Epidermal melanocyte (primary cell): Measurements from ENCODE around the gene SOCS7.

Experiments
- DNase-seq: peaks from one replicate; pipeline ENCODE4 v3.0.0; 2011; ENCODE audit warnings: low spot score; ENCODE audit not compliant: insufficient read length

SOCS7 gene

DNA sequence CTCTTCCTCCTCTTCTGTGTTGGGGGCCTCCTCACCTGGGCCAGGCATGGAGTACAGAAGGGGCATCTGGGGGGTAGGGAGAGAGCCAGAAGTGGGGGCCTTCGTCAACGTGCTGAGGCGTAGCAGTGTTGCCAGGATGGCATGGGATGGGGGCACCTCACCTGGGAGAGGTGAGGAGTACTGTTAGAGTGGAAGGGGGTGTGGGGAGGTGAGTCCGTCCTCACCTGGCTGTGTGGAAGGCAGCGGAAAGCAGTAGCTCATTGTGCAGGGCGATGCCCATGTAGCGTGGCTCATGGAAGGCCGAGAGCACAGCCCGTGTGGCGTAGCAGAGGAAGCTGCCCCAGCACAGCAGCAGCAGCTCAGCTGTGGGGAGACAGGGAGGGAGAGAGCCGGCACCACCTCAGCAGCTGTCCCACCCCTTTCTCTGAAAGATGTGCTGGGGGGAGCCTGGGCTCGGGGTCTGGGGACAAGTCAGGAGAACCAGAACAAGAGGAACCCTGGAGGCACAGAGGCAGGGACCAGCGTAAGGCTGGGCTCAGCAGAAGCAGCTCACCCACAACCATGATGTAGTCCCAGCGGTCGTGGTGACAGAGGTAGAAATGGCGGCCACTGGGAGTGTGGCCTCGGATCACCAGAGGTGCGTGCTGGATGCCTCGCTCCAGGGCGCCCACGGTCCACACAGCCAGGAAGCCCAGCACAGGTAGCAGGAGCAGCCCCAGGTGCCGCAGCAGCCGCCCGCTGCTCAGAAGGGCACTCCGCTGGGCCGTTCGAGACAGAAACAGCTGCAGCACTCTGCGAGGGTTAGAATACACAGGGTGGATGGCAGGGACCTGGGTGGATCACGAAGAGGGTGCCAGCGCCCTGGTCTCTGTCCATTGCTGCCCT, 16.9 kb upstream of the SOCS7 start:
- DNase-seq = no peak

DNA sequence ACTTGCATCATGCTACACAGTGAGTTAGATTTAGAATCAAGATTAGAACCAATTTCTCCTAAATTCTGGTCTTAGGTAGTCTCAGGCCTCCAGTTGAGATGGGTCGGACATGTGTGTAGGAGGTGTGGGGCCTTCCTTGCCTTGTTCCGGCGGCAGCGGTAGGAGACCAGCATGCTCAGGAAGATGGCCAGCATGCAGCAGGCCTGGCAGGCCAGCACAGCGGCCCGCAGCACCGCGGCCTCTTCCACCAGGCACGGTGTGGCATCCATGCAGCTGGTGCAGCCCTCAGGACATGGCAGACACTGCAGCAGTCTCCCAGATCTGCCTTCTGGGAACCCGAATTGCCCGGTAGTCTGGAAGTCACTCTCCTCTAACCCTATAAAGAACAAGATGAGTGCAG, 14.8 kb upstream of the SOCS7 start:
- DNase-seq = no peak

DNA sequence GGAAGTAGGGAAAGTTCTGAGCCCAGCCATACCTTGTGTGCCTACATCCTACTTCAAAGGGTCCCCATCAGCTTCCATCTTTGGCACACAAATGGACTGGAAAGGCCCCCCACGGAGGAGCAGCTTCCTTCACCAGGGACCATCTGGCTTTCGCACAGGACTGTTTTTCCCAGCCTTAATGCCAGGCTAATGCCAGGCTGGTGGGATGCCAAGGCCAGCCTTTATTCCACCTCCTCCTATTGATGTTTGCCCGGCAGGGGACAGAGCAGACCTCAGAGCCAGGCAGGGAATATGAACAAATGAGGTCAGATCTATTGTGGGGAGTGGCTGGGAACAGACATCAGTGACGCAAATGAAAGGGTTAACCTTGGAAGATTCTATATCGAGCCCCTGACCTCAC, 13.6 kb upstream of the SOCS7 start:
- no peak for DNase-seq

DNA sequence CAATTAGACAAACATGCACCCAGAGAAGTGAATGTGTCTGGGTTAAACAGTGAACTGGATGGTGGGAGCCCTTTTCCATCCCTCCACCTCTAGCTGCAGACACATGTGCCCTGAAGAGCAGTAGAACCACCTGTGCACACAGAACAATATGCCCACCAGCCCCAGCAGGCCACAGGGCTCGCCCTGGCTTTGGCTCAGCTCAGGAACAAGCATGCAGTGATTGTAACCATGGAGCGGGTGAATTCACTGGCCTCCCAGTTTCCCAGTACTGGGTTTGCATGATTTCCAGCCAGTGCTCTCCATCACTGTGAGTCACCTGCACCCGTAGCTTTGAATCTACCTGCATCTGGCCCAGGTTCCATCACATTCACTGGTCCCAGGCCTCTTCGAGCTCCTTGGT, 13.1 kb upstream of the SOCS7 start:
- DNase-seq = no peak

DNA sequence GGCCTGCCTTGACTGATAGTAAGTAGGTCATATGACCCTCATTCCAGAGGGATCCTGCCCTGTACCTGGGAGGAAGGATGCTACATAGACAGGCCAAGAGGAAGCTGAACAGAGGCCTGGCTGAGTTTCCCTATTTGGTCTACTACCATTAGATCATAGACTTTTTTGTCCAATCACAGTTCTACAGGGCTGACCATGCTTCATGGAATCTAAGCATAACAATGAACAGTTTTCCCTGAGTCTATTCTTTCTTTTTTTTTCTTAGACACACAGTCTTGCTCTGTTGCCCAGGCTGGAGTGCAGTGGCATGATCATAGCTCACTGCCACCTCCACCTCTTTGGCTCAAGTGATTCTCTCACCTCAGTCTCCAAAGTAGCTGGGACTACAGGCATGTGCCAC, 11.8 kb upstream of the SOCS7 start:
- DNase-seq = no peak

DNA sequence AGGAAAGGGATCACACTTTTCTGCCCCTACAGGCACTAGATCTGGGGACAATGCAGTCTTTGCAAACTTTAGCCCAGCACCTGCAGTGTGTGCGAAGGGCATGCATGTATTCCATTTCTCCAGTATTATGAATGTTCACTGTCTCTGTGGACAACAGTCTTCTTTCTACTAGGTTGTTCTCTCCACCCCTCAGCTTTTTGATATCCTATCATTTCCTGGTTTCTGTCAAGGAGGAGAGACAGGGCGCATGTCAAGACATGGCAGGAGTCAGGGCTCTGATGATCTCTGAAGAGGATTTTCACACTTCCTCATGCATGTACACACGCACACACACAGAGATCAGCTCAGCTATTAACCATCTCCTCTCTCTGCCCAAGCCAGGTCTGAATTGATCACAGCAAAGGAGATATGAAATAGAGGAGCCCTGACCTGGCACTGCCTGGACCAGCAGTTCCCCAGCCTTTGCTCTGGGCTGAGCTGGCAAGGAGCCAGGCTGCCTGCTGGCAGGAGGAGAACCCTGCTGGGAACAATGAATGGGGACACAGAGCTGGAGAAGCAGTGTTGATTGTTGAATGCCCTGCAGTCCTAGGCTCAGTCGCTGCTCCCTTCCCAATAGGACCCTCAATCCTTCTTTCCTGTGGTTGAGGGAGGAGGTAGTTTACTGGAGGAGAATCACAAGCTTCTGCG, 10.5 kb upstream of the SOCS7 start:
- no peak for DNase-seq

DNA sequence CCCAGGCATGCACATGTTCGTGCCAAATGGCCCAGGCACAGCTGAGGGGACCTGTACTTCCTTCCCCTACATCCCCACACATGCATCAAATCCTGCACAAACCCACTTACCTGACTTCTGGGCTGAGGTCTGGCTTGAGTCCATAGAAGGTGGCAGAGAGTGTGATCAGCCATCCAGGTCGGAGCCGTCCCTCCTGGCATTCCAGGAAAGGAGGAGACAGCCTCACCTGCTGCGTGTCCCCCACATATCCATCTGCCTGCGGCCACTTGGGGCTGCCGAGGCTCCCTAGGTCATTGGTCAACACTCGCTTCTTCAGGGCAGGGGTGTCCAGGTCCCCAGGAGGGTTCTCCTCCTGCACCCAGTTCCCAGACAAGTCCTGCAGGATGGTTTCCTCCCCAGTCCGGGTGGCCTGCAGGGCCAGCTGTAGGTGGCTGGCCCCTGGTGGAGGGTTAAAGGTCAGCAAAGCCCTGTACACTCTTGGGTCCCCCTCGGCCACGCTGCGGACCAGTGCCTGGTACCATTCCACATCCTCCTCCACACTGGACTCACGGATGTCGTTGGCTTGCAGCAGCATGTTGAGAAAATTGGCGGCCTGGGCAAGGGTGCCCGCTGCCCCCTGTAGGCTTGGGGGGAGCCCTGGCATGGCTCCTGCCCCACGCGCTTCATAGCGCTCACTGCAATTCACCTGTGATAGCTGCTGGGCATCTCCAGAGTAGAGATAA, 8.6 kb upstream of the SOCS7 start:
- DNase-seq = no peak

DNA sequence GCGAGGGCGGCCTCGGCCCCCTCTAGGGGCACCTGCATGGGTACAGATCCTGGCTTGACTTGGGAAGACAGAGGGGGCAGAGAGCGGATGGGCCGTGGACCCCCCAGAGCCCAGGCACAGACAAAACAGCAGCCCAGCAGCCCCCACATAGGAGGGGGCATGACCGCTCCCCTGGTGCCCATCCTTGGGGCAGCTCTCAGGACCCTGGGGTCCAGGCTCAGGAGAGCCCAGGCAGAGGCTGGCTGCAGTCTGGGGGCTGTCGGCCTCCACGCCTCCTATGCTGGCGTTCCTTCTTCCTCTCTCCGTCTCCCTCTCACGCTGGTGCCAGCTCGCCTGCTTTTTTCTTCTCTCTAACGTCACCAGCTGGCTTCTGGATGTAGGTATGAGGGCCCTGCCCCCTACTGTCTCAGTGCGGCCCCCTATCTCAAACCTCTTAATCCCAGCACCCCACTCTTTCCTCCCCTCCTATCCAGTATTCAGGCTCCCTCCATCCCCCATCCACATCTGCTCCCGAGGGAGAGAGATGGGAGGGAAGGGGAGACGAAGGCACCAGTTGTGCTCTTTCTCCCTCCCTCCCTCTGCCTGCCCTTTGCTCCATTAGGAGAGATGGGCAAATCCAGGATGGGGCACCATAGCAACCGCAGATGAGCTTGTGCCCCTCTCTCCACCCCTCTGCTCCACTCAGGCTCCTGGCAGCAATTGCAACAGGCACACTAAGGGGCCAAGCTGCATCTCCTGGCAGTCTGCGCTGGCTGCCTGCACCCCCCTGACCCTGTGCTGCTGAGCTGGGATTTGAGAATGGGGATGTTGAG, 7.8 kb upstream of the SOCS7 start, which contains the start of gene GPR179:
TSS of gene GPR179 (minus strand) at position 349 of the 812 bp plus-strand sequence. CDS start at position 182, 167 bp downstream.
- no peak for DNase-seq

DNA sequence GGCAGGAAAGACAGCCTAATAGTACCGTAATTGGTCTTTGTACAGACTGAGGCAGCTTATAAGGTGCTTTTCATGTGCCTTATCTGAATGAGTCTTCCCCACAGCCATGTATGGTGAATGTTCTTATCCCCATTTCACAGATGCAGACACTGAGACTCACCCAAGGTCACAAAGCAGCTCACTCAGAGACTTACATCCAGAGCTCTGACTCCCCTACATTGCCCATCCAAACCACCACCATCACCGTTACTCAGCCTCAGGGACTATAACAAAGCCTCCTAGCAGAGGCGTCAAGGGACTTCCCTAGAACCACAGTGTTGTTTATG, 7.3 kb upstream of the SOCS7 start:
- no peak for DNase-seq

DNA sequence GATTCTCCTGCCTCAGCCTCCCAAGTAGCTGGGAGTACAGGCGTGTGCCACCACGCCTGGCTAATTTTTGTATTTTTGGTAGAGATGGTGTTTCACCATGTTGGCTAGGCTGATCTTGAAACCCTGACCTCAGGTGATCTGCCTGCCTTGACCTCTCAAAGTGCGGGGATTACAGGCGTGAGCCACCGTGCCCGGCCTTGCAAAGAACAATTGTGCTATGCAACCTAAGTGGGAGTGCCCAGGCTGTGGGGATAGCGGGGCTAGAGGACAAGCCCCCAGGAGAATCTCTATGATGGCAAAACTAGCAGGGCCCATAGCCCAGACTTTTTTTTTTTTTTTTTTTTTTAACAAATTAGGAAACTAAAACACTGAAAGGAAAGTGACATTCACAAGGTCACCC, 5.9 kb upstream of the SOCS7 start:
- DNase-seq = no peak

DNA sequence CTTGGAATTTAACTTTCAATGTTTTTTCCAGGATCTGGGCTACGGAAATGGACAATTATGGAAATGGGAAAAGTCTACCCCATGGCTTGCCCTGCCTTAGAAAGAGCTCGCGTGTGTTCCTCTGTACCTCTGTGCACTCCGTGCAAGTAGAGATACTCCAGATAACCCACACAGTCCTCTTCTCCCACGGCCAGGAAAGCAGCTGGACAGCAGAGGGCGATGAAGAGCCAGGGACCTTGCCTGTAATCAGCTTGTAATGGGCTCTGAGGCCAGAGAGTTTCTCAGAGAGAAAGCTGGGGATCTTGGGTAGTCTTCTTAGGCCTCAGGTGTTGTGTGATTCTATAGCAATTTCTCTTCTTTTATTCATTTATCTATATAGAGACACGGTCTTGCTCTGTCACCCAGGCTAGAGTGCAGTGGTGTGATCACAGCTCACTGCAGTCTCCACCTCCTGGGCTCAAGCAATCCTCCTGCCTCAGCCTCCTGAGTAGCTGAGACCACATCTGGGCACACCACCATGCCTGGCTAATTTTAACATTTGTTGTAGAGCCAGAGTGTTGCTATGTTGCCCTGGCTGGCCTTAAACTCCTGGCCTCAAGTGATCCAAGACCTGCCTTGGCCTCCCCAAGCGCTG, 2.4 kb upstream of the SOCS7 start:
- no peak for DNase-seq

DNA sequence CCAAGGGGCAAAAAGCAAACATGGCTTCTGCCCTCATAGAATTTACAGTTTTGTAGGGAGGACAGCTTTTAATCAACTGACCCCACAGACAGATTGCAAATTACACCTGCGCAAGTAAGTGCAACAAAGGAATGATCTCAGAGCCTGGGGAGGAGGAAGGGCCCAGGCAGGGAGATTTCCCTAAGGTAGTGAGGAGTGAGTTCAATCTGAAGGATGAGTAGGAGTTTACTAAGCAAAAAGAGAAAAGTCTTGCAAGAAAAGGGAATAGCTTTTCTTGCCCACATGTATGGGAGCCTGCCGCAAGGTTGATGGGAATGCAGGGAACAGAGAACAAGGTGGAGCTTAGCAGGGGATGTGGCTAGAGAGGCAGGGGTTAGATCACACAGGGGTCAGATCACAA, 1.6 kb upstream of the SOCS7 start:
- no peak for DNase-seq

DNA sequence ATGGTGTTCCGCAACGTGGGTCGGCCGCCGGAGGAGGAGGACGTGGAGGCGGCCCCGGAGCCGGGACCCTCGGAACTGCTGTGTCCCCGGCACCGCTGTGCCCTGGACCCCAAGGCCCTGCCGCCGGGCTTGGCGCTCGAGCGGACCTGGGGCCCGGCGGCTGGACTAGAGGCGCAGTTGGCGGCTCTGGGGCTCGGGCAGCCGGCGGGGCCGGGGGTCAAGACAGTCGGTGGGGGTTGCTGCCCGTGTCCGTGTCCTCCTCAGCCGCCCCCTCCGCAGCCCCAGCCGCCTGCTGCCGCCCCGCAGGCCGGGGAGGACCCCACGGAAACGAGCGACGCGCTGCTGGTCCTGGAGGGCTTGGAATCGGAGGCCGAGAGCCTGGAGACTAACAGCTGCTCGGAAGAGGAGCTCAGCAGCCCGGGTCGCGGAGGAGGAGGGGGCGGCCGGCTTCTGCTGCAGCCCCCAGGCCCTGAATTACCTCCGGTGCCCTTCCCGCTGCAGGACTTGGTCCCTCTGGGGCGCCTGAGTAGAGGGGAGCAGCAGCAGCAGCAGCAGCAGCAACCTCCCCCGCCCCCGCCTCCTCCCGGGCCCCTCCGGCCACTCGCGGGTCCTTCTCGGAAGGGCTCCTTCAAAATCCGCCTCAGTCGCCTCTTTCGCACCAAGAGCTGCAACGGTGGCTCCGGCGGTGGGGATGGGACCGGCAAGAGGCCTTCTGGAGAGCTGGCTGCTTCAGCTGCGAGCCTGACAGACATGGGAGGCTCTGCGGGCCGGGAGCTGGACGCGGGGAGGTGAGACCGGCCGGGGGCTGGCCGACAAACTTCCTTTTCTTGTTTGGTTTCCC, 821 bp downstream of the SOCS7 start:
- DNase-seq = no peak

DNA sequence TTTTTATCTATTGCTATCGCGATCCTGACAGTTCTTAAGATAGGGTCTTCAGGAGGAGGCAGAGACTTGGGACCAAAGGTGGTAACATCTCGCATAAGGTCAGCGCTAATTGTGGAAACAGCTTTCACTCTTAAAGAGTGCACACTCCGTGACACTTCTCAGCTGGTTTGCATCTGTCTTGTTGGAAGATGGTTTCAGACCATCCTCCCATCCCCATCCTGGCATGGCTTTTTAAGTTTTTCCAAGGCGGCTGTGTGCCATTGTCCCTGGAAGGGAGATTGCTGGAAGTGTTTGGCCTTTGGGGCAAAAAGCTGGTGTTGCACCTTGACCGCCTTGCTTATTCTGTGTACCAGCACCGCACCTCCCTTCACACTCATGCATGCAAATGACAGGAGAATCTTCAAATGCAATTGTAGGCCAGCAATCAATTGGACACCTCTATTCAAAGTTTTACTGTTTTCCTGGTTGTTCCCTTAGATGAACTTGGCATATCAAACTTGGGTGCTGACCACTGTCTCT, 1.5 kb downstream of the SOCS7 start:
- no peak for DNase-seq

DNA sequence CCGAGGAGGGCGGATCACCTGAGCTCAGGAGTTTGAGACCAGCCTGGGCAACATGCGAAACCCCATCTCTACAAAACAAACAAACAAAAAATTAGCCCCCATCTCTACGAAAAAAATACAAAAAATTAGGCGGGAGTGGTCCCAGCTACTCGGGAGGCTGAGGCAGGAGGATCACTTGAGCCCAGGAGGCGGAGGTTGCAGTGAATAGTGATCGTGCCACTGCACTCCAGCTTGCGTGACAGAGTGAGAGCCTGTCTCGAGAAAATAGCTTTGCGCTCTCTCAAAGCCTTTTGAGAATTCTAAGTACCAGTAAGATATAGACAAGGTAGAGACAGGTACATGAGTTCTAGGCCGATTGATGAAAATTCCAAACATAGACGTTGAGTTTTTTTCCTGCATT, 2.0 kb downstream of the SOCS7 start:
- DNase-seq = no peak

DNA sequence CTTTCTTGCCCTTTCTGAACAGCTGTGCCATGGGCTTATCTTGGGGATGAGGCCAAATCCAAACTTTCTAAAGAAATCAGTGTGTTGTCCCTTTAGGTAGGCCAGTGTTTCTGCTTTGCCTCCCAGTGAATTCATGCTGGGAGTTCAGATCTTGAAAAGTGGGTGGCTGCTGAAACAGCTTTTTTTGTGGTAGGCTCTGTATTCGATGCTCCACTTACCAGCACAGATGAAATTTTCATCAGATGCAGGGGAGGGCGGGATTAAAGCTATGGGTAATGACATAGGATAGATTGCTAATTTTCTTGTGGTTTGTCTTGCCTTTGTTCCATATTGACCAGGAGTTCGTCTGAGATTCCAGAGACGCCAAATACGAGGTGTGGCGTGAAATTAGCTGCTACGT, 2.8 kb downstream of the SOCS7 start:
- DNase-seq = no peak

DNA sequence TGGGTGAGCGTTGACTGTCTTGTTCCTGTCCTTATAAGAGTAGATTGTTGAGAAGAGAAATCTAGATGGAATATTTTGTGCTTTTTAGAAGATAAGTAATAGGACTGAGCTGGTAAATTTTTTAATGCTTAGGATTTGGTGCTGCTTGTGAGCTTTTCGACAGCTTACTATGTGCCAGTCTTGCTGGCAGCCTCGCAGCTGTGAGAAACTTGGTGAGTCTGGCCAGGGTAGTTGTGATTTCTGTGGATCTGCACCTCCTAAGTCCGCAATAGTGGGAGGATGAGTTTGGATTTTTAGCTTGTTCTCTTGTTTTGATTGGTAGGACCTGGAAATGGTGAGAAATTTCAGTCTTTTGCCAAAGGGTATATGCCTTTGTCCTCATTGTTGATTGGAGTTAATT, 3.6 kb downstream of the SOCS7 start:
- DNase-seq = no peak

DNA sequence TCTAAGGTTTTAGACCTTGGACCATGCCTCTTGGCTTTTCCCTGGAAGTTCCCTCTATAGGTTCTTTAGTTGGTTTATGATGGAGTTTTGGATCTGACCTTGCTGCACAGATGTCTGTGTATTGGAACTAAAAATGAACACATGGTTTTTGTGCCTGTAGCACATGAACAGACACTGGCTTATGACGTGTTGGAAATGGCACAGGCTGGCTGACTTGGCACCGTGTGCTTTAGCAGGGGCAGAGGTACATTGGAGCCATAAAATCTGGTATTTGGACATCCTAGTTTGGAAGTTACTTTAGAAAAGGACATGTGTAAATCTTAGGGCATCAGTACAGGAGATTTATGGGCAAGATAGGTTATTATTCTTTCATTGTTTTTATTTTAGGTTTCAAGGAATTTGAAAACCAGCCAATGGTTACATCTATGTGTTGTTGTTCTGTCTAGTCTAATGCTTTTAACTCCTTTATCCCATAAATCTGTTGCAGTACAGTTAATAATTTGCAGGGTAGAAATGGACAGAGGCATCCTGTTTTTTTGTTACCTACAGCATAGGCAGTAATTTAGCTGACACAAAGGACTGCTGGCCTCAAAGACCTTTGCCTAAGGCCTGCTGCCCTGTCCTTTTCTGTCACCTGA, 6.0 kb downstream of the SOCS7 start:
- DNase-seq = no peak
